ENCODE results near the gene SLC2A3.
"Not testable (repeated sequence)": the region's sequence is repeated elsewhere in the genome, so short reads cannot be mapped to it uniquely, and the experiment has no call there.

Gene SLC2A3

DNA sequence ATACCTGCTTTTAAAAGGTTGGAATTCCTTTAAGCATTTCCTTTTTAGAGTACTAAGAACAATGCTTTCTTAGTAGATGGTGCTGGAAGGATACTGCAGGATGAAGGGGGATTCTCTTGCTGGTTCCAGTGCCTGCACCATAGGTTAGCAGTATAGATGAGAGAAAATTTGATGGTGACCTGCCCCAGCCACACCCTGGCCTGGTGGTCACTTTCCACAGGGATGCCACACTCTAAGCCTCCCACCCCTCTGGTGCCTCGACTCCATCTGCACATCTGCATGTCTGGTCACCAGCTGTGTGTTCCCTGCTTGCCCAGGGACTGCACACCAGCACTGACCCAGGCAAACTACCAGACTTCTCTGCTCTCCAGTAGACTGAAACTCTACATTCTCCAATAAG is 19.1 kb downstream of the SLC2A3 start:
- DNase-seq (ENCODE audit: low read depth in 2 of 2) = no peak

DNA sequence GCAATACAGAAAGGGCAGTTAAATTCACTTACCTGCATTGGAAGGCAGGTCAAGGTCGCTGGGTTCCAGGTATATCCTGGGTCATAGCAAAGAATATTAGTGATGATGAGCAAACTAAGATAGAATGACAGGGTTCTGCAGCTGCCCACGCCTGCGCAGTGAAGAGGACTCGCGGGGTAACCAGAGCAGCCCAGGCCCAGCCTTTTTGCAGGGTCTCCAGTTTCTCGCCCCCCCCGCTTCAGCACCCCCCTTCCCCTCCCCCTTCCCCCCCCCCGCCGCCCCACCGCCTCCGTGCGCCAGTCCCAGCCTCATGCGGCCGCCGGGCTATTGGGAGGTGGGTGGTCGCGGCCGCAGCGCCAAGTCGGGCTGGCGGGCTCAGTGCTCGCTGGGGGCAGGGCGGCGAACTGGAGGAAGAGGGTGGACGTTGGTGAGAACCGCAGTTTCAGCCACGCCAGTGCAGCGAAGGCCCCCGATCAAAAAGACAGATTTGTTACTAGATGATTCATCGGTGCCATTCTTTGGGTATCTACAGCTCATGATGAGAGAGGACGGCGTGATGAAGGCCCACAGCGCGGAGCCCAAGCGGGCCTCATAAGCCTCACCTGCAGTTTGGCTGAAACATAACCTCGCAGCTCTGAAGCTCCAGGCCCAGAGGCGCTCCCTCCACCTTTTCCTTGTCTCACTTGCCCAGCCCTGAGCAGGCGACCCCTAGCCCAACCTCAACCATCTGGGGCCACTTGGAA is 20.2 kb downstream of the SLC2A3 start:
- no peak for DNase-seq (ENCODE audit: low read depth in 2 of 2)

DNA sequence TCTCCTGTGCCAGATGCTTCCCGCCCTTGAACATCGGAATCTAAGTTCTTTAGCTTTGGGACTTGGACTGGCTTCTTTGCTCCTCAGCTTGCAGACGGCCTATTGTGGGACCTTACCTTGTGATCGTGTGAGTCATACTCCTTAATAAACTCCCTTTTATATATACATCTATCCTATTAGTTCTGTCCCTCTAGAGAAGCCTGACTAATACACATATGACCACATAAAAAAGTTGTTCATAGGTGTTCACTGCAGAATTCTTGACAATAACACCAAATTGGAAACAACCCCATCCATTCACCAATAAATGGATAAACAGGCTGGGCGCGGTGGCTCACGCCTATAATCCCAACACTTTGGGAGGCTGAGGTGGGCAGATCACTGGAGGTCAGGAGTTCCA is 25.9 kb downstream of the SLC2A3 start:
- DNase-seq (ENCODE audit: low read depth in 2 of 2) = not testable (repeated sequence)

DNA sequence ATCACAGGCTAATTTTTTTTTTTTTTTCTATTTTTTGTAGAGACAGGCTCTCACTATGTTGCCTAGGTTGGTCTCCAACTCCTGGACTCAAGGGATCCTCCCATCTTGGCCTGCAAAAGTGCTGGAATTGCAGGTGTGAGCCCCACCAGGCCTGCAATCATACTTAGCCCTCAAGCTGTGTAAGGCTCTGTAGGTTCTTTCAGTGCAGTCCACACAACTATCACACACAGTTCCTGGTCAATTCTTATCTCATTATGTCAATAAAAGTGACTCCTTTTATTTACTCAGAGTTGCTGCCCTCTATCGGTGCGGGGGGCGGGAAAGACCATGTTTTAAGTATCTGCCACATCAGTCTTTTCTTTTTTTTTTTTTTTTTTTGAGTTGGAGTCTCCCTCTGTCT is 29.0 kb downstream of the SLC2A3 start:
- peak in 1 of 2 experiments; percentile 4 for DNase-seq (ENCODE audit: low read depth in 2 of 2)

DNA sequence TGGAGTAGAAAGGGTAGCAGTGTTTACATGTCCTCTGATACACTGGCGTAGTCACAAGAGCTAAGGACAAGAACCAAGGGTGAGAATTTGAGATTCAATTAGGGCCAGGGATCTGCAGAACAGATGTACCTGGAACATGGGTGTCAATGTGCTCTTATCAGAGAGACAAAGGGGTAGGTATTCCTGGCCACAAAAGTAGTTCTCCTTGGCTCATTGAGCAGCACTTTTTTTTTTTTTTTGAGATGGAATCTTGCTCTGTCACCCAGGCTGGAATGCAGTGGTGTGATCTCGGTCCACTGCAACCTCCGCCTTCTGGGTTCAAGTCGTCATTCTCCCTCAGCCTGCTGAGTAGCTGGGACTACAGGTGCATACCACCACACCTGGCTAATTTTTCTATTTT is 29.7 kb downstream of the SLC2A3 start:
- not testable (repeated sequence) for DNase-seq (ENCODE audit: low read depth in 2 of 2)

DNA sequence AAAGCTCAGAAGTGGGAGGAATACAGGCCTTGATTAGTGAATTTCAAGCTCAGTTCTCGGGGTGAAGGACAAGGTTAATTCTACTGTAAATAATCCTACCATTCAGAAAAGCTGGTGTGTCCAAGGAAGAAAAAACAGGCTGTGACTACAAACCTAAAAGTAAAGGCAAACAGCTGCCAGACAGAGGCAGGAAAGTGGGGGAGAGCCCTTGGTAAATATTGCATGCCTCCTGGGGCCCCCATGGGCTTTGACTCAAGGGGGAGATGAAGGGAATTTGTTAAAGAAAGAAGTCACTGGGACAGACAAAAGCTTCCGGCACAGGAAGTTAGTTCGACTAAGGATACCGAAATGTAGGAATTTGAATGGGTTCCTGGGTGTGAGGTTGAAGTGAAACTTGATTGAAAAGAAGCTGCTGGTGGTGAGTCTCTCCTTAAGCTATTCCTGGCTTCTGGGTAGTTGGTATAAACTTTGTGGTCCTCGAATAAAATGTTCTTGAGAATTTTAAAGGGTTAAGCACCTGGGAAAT is 30.3 kb downstream of the SLC2A3 start:
- not testable (repeated sequence) for DNase-seq (ENCODE audit: low read depth in 2 of 2)

DNA sequence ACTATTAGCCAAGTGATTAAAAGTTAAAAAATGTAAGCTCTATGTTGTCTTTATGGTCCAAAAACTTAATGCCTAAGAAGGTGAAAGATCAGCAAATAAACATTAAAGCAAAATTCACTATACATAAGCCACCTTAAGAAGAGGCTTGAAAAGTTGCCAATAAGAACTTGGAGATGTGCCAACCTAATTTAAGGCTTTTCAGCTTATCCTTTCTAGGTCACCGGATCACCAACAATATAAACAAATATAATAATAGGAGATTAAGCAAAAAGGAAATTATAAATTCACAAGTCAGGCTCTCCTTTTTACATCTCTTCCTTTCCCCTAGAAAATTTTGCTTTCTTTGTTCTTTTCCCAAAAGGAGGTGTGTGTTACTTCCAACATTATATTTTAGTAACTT is 30.9 kb downstream of the SLC2A3 start:
- DNase-seq (ENCODE audit: low read depth in 2 of 2) = no peak

DNA sequence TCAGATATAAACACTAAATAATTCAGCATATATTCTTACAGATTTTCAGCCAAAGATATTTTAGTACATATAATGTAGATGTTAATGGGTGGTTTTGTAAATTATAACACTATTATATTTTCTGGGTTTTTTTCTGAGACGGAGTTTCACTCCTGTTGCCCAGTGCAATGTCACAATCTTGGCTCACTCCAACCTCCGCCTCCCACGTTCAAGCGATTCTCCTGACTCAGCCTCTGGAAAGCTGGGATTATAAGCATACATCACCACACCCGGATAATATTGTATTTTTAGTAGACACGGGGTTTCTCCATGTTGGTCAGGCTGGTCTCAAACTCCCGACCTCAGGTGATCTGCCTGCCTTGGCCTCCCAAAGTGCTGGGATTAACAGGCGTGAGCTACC is 33.6 kb downstream of the SLC2A3 start:
- not testable (repeated sequence) for DNase-seq (ENCODE audit: low read depth in 2 of 2)

DNA sequence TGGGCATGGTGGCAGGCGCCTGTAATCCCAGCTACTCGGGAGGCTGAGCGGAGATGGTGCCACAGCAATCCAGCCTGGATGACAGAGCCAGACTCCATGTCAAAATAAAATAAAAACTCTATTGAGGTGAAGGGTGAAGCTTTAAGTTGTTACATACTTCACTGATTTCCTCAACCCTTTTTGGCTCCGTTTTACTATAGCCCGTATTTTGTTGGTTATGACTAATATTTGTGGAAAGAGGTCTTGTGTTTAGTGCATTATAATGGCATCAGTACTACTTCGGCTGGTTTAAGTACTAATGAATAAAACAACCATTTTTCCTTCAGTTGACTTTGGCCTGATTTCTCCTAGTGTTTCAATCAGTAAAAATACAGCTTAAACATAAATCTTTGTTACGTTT is 36.2 kb downstream of the SLC2A3 start:
- DNase-seq (ENCODE audit: low read depth in 2 of 2) = peak; percentile 46 to 59

DNA sequence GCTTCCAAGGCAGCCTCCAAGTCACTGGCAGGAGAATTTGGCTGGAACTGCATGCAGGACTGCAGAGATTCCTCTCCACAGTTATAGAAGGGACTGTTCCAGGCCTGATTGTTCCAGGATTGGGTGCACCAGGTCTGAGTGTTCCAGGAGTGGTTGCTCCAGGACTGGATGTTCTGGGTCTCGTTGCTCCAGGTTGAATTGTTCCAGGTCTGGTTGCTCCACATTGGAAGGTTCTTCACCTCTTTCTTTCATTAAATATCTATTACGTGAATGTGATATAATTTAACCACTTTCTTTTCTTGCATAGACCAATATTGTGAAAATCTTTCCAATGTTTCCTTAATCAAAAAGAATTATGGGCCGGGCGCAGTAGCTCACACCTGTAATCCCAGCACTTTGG is 39.3 kb downstream of the SLC2A3 start:
- not testable (repeated sequence) for DNase-seq (ENCODE audit: low read depth in 2 of 2)

DNA sequence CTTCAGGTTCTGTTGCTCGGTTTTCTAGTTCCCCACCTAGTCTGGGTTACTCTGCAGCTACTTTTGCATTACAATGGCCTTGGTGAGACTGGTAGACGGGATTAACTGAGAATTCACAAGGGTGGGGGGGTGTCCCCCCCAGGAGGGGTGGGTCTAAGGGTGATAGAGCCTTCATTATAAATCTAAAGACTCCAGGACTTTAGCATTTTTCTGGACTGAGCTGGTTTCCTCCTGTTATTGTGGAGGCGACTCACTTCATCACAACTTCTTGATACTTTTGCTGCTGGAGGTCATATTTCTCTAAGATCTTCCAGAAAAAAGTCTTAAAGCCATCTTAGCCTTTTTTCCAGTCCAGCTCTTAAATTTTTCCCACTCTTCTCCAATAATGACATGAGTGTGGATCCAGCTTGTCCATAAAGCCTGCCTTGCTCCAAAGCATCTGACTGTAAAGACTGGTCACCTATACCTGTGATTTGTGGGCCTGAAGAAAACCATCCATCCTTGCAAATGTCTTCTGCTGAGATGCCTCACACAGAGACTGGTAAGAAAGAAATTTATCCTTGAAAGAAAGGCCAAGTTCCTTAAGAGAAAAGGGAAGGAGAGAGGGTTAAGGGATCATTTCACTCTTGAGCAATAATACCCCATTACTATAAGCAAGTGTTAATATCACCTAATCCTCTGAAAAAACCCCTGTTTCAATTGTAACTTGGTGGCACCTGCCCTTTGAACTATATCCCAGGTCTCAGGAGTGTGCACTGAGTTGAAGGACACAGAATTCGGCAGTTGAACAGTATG is 43.6 kb downstream of the SLC2A3 start:
- DNase-seq (ENCODE audit: low read depth in 2 of 2) = no peak

DNA sequence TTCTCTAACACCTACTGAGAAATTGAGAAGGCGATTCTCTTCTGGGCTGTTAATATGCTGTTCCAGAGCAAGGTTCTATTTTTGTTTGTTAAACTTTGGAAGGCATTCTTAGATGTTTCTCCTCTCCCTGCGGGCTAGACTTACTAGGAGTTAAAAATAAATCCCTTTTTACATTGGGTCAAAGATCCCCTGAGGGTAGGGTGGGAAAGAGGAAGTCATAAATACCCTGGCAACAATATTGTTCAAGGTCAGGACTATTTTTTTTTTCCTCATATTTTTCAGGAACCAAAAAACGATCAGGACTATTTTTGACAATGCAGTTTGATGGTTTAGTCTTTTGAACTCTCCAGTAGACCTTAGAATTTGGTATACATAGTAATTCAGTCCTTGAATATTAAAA is 51.3 kb downstream of the SLC2A3 start:
- DNase-seq (ENCODE audit: low read depth in 2 of 2) = no peak

DNA sequence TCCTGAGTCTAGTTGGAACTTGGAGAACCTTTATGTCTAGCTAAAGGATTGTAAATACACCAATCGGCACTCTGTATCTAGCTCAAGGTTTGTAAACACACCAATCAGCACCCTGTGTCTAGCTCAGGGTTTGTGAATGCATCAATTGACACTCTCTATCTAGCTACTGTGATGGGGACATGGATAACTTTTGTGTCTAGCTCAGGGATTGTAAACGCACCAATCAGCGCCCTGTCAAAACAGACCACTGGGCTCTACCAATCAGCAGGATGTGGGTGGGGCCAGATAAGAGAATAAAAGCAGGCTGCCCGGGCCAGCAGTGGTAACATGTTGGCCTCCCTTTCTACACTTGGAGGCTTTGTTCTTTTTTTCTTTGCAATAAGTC is 54.3 kb downstream of the SLC2A3 start:
- not testable (repeated sequence) for DNase-seq (ENCODE audit: low read depth in 2 of 2)

DNA sequence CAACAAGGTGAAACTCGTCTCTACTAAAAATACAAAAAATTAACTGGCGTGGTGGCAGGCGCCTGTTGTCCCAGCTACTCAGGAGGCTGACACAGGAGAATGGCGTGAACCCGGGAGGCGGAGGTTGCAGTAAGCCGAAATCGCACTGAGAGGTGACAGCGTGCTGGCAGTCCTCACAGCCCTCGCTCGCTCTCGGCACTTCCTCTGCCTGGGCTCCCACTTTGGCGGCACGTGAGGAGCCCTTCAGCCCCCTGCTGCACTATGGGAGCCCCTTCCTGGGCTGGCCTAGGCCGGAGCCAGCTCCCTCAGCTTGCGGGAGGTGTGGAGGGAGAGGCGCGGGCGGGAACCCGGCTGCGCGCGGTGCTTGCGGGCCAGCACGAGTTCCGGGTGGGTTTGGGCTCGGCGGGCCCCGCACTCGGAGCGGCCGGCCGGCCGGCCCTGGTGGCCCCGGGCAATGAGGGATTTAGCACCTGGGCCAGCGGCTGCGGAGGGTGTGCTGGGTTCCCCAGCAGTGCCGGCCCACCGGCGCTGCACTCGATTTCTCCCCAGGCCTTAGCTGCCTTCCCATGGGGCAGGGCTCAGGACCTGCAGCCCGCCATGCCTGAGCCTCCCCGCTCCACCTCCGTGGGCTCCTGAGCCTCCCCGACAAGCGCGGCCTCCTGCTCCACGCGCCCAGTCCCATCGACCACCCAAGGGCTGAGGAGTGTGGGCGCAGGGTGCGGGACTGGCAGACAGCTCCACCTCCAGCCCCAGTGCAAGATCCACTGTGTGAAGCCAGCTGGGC is 54.8 kb downstream of the SLC2A3 start:
- DNase-seq (ENCODE audit: low read depth in 2 of 2) = not testable (repeated sequence)

DNA sequence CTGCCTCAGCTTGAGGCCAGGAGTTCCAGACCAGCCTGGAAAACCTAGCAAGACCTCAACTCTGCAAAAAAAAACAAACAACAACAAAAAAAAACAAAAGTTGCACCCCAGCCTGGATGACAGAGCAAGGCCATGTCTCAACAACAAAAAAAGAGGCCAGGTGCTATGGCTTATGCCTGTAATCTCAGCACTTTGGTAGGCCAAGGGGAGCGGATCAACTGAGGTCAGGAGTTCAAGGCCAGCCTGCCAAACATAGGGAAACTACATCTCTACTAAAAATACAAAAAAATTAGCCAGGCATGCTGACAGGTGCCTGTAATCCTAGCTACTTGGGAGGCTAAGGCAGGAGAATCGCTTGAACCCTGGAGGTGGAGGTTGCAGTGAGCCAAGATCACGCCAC is 56.7 kb downstream of the SLC2A3 start:
- DNase-seq (ENCODE audit: low read depth in 2 of 2) = no peak

DNA sequence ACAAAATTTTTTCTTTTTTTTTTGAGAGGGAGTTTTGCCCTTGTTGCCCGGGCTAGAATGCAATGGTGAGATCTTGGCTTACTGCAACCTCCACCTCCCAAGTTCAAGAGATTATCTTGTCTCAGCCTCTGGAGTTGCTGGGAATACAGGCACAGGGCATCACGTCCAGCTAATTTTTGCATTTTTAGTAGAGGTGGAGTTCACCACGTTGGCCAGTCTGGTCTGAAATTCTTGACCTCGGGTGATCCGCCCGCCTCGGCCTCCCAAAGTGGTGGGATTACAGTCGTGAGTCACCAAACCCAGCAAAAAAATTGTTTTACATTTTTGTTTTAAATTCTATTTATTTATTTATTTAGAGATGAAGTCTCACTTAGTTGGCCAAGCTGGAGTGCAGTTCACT is 58.6 kb downstream of the SLC2A3 start:
- no peak for DNase-seq (ENCODE audit: low read depth in 2 of 2)

DNA sequence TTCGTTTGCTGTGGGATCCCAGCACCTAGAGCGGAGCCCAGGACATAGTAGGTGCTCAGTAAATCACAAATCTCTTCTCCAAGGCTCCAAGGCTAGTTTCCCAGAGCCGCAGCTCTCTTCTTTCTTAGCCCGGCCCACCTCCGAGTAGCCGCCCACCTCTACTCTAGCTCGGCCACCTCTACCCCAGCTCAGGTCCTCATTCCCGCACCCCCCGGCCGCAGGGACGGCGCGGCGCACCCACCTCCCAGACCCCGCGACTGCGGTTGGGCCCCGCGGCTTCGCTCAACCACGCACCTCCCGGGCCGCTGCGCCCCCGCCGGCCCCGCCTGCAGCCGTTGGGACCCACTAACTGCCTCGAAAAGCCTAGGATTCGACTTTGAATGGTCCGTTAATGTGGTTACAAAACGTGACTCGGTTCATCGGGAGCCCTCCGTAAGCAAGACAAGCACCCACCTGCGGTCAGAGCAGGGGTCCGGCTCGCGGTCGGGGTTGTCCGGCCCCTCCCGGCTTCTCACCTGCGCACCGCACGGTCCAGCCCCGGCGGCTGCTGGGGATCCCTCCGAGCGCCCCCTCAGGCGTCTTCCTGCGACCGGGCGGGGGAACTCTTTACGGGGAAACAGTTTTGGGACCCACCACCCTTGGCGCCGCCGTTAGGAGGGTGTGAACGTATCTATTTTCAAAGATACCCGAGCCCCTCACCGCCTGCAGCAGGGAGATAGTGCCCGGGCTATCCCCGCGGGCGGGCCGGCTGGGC is 63.2 kb downstream of the SLC2A3 start, which contains the start of gene SLC2A14:
Gene SLC2A14 (minus strand): TSS at position 350 of the 754 bp plus-strand sequence. CDS start 3,035 bp downstream, outside the sequence.
- no peak for DNase-seq (ENCODE audit: low read depth in 2 of 2)

DNA sequence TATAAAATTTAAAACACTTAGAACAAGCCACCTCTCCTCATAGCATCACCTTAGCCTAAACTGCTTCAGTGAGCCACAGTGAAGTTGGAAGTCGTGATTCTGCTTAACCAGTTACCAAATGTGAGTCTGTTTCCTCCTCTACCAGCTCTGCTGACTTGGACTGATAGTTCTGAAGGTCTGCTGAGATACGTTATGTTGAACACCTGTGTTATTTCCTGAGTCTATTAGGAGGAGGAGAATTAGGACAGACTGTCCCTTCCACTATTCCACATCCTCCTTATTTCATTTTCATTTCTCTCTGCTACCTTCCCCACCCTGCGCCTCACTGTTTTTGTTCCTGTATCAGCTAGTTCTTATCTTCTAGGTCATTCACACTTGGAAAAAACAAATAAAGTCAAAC is 65.7 kb downstream of the SLC2A3 start:
- DNase-seq (ENCODE audit: low read depth in 2 of 2) = no peak
